Neutrophil (primary cell): Measurements from ENCODE around the gene BTBD9.

Experiments
- H3K27ac ChIP-seq: fragments of 200-600 bp; sonication (generic); 2 replicates; pipeline ENCODE4 v1.5.1; 2016; ENCODE audit warnings: mild to moderate bottlenecking, moderate library complexity
- H3K27me3 ChIP-seq: fragments of 200-600 bp; sonication (generic); 2 replicates; pipeline ENCODE4 v1.6.0; 2016; ENCODE audit warnings: mild to moderate bottlenecking
- H3K36me3 ChIP-seq: fragments of 200-600 bp; sonication (generic); 2 replicates; pipeline ENCODE4 v1.5.1; 2017
- H3K4me1 ChIP-seq, 2 experiments: fragments of 200-600 bp in 1 of 2; sonication (generic) in 1 of 2; 1 replicate in 1 of 2; 2 replicates in 1 of 2; pipeline versions ENCODE4 v1.5.1 to v1.6.1; 2013 to 2016; ENCODE audit warnings: low read depth in 1 of 2, low read length in 1 of 2, mild to moderate bottlenecking in 1 of 2, moderate library complexity in 1 of 2; ENCODE audit not compliant: control insufficient read depth in 1 of 2, insufficient read depth in 1 of 2
- H3K4me3 ChIP-seq, 2 experiments: fragments of 200-600 bp in 1 of 2; sonication (generic) in 1 of 2; 1 replicate in 1 of 2; 2 replicates in 1 of 2; pipeline ENCODE4 v1.5.1; 2013 to 2016; ENCODE audit warnings: low read depth in 1 of 2, low read length in 1 of 2, mild to moderate bottlenecking in 1 of 2, moderate library complexity in 1 of 2
- H3K9me3 ChIP-seq: fragments of 200-600 bp; sonication (generic); 2 replicates; pipeline ENCODE4 v1.5.1; 2016
- TF ChIP-seq, protein P1 (sequence below): fragments of 200-600 bp; sonication (generic); IDR thresholded peaks from 2 replicates; pipeline ENCODE4 v1.5.1; 2016; ENCODE audit warnings: antibody characterized with exemption

The BTBD9 gene

DNA sequence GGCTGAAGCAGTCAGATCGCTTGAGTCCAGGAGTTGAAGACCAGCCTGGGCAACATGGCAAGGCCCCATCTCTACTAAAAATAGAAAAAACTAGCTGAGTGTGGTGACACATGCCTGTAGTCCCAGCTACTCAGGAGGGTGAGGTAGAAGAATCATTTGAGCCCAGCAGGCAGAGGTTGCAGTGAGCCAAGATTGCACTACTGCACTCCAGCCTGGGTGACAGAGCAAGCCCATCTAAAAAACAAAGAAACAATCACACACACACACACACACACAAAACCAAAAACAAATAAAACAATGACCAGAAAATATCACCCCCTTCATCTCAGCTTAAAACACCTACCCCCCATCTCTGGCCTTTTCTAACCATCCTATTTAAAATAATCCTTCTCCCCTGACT lies 68.0 kb downstream of the BTBD9 start:
- TF ChIP-seq, protein P1, sequence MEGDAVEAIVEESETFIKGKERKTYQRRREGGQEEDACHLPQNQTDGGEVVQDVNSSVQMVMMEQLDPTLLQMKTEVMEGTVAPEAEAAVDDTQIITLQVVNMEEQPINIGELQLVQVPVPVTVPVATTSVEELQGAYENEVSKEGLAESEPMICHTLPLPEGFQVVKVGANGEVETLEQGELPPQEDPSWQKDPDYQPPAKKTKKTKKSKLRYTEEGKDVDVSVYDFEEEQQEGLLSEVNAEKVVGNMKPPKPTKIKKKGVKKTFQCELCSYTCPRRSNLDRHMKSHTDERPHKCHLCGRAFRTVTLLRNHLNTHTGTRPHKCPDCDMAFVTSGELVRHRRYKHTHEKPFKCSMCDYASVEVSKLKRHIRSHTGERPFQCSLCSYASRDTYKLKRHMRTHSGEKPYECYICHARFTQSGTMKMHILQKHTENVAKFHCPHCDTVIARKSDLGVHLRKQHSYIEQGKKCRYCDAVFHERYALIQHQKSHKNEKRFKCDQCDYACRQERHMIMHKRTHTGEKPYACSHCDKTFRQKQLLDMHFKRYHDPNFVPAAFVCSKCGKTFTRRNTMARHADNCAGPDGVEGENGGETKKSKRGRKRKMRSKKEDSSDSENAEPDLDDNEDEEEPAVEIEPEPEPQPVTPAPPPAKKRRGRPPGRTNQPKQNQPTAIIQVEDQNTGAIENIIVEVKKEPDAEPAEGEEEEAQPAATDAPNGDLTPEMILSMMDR = no peak
- H3K27ac ChIP-seq = no peak overlapping the region
- H3K4me3 ChIP-seq = no peak overlapping the region
- H3K4me1 ChIP-seq = no peaks in the 10 kb centered on the region
- no peaks in the 10 kb centered on the region for H3K27me3 ChIP-seq
- H3K9me3 ChIP-seq = no peaks in the 10 kb centered on the region
- no peaks in the 10 kb centered on the region for H3K36me3 ChIP-seq

- TF ChIP-seq, protein P1 = no peak
- H3K27me3 ChIP-seq = no peaks in the 10 kb centered on the region
- H3K9me3 ChIP-seq = no peaks in the 10 kb centered on the region
- no peaks in the 10 kb centered on the region for H3K4me1 ChIP-seq
- H3K27ac ChIP-seq = no peak overlapping the region
- H3K4me3 ChIP-seq = no peak overlapping the region
- H3K36me3 ChIP-seq = no peaks in the 10 kb centered on the region
These were observed 69.0 kb downstream of the BTBD9 start for GRCh38 chr6:38570750-38571149.

DNA sequence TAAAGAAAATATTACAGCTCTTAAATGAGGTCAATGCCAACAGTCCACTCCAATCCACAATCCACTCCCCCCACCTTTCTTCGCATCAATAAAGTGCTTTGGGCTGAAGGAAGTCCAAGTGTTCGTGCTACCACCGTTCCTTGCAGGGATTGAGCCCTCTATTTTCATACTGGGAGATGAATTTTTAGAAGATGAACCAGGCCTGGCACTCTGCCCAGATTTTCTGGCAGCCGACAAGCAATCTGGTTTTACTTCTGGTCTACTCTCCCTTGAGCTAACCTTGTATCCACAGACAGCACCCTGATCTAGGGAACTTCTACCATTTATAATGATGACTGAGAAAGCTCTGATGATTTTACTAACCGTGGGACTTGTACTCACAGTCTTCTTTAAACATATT lies 72.3 kb downstream of the BTBD9 start:
- Histone ChIP-seq H3K9me3 (no peaks in the 10 kb centered on the region), H3K4me1 (no peaks in the 10 kb centered on the region), H3K27me3 (no peaks in the 10 kb centered on the region), H3K27ac (no peak overlapping the region), H3K36me3 (no peaks in the 10 kb centered on the region), H3K4me3 (no peak overlapping the region)
- TF ChIP-seq, protein P1 = no peak

DNA sequence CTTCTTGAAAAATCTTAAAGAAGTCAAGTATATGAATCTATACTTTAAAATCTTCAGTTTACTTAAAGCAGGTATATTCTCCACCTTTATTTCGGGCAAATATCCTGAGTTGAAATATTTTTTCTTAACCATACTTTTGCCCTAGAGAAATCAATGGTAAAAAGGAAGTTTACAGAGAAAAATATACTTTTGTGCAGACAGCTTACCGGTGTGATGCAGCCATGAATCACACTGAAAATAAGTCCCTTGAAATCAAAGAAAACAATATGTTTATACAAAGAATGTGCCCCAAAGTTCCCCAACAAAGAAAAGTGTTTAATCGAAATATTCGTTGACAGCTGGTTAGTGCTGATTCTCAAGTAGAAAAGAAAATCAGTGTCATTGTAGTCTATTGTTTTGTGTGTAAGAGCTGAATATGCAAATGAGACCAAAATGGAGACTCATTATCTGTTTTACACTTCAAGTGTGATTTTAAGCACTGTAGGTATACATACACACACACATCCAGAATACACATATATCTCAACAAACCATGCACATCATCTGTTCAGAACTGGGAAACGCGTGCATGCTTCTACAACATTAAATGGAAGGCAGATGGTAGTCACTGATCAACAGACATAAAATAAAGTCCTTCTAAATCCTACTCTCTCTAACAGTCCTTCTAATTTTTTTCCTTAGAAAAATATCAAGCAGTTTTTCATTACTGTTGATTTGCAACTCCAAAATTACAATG lies 73.3 kb downstream of the BTBD9 start:
- Histone ChIP-seq H3K27me3 (no peaks in the 10 kb centered on the region), H3K36me3 (no peaks in the 10 kb centered on the region), H3K4me1 (no peaks in the 10 kb centered on the region), H3K4me3 (no peak overlapping the region), H3K27ac (no peak overlapping the region), H3K9me3 (no peaks in the 10 kb centered on the region)
- TF ChIP-seq, protein P1 = no peak

DNA sequence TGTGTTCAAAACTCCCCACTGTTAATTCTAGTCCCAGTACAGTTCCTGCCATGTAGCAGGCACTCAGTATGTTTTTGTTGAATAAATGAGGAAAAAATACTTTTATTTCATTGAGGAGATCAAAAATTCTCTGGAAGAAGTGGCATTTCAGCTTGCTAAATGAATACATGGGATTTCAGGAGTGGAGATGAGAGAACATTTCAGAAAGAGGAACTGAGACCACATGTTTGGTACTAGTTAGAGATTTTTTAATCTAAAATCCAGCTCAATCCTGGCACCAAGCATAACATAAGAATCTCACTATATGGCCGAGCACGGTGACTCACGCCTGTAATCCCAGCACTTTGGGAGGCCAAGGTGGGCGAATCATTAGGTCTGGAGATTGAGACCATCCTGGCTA lies 75.4 kb downstream of the BTBD9 start:
- H3K4me3 ChIP-seq = no peak overlapping the region
- no peak overlapping the region for H3K27ac ChIP-seq
- H3K9me3 ChIP-seq = no peaks in the 10 kb centered on the region
- H3K27me3 ChIP-seq = no peaks in the 10 kb centered on the region
- TF ChIP-seq, protein P1 = no peak
- no peaks in the 10 kb centered on the region for H3K36me3 ChIP-seq
- no peaks in the 10 kb centered on the region for H3K4me1 ChIP-seq
